Neural cell (in vitro differentiated cells): ENCODE measurements around the gene GTPBP4.

Experiments
- EP300 ChIP-seq: fragments of 450-650 bp; conservative IDR thresholded peaks from 2 replicates; pipeline ENCODE4 v1.6.1; 2014; ENCODE audit warnings: antibody characterized with exemption, mild to moderate bottlenecking, moderate library complexity; ENCODE audit not compliant: poor library complexity, severe bottlenecking
- EZH2 ChIP-seq: fragments of 200-600, 300-800 bp; shearing (Covaris generic), sonication (generic); IDR thresholded peaks from 2 replicates; pipeline ENCODE4 v1.6.1; 2014; ENCODE audit warnings: antibody characterized with exemption, low read length, borderline replicate concordance, mild to moderate bottlenecking; ENCODE audit not compliant: insufficient read depth, poor library complexity, severe bottlenecking
- MXI1 ChIP-seq: fragments of 450-650 bp; conservative IDR thresholded peaks from 2 replicates; pipeline ENCODE4 v1.6.1; 2014; ENCODE audit warnings: antibody characterized with exemption, mild to moderate bottlenecking; ENCODE audit not compliant: poor library complexity, severe bottlenecking
- POLR2AphosphoS5 ChIP-seq: IDR thresholded peaks from 2 replicates; pipeline ENCODE4 v1.6.1; 2012
- TF ChIP-seq, protein P1 (sequence below): fragments of 450-650 bp; IDR thresholded peaks from 2 replicates; pipeline ENCODE4 v1.5.1; 2014; ENCODE audit warnings: antibody characterized with exemption, mild to moderate bottlenecking, moderate library complexity; ENCODE audit not compliant: poor library complexity, severe bottlenecking
- TF ChIP-seq, protein P2 (sequence below): IDR thresholded peaks from 2 replicates; pipeline ENCODE4 v1.6.1; 2012; ENCODE audit warnings: borderline replicate concordance

GRCh38 chr10:1040133-1040532 is 51.9 kb downstream of the GTPBP4 start:
- TF ChIP-seq EZH2: no peak
- TF ChIP-seq, protein P1, sequence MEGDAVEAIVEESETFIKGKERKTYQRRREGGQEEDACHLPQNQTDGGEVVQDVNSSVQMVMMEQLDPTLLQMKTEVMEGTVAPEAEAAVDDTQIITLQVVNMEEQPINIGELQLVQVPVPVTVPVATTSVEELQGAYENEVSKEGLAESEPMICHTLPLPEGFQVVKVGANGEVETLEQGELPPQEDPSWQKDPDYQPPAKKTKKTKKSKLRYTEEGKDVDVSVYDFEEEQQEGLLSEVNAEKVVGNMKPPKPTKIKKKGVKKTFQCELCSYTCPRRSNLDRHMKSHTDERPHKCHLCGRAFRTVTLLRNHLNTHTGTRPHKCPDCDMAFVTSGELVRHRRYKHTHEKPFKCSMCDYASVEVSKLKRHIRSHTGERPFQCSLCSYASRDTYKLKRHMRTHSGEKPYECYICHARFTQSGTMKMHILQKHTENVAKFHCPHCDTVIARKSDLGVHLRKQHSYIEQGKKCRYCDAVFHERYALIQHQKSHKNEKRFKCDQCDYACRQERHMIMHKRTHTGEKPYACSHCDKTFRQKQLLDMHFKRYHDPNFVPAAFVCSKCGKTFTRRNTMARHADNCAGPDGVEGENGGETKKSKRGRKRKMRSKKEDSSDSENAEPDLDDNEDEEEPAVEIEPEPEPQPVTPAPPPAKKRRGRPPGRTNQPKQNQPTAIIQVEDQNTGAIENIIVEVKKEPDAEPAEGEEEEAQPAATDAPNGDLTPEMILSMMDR: no peak
- TF ChIP-seq MXI1: no peak
- no peak for TF ChIP-seq POLR2AphosphoS5
- TF ChIP-seq EP300: no peak
- TF ChIP-seq, protein P2, sequence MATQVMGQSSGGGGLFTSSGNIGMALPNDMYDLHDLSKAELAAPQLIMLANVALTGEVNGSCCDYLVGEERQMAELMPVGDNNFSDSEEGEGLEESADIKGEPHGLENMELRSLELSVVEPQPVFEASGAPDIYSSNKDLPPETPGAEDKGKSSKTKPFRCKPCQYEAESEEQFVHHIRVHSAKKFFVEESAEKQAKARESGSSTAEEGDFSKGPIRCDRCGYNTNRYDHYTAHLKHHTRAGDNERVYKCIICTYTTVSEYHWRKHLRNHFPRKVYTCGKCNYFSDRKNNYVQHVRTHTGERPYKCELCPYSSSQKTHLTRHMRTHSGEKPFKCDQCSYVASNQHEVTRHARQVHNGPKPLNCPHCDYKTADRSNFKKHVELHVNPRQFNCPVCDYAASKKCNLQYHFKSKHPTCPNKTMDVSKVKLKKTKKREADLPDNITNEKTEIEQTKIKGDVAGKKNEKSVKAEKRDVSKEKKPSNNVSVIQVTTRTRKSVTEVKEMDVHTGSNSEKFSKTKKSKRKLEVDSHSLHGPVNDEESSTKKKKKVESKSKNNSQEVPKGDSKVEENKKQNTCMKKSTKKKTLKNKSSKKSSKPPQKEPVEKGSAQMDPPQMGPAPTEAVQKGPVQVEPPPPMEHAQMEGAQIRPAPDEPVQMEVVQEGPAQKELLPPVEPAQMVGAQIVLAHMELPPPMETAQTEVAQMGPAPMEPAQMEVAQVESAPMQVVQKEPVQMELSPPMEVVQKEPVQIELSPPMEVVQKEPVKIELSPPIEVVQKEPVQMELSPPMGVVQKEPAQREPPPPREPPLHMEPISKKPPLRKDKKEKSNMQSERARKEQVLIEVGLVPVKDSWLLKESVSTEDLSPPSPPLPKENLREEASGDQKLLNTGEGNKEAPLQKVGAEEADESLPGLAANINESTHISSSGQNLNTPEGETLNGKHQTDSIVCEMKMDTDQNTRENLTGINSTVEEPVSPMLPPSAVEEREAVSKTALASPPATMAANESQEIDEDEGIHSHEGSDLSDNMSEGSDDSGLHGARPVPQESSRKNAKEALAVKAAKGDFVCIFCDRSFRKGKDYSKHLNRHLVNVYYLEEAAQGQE: no peak
